CD4-positive, alpha-beta T cell treated with Interleukin-12 subunit alpha and Interleukin-12 subunit beta, for 1 hour (primary cell): Measurements from ENCODE around the gene RPS8.
A peak's percentile ranks its signal among the peaks of the same experiment; 100 is the strongest.
"Not testable (repeated sequence)": the region's sequence is repeated elsewhere in the genome, so short reads cannot be mapped to it uniquely, and the experiment has no call there.

Experiments
- DNase-seq: peaks from one replicate; pipeline ENCODE4 v3.0.0-alpha.2; 2020

RPS8 gene

DNA sequence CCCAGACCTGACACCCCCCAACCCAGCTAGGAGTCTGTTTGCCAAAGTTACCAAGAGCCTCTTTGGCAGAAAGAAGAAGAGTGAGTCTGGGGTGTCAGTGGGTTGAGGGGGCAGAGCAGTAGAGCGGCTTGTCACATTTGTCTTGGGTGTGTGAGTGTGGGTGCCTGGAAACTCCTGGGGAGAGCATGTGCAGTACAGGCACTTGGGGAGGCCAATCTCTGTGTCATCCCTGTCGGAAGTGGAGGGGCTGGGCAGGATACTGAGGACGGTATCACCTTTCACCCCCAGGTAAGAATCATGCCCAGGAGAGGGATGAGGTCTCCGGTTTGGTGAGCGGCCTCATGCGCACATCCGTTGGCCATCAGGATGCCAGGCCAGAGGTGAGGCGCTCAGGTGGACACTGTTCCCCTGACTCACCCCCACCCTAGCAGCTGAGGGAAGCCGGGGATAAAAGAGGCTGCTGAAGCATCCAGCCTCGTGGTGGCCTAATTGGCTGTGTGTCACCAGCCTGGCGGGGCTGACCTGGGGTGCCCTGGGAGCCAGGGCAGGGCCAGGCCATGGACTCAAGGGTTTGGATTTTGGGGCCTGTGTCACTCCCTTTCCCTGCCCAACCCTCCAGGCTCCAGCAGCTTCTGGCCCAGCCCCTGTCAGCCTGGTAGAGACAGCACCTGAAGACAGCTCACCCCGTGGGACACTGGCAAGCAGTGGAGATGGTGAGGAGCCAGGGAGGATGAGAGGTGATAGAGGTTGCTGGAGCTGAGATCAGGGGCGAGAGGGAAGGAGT lies 28.2 kb downstream of the RPS8 start:
- DNase-seq = no peak

DNA sequence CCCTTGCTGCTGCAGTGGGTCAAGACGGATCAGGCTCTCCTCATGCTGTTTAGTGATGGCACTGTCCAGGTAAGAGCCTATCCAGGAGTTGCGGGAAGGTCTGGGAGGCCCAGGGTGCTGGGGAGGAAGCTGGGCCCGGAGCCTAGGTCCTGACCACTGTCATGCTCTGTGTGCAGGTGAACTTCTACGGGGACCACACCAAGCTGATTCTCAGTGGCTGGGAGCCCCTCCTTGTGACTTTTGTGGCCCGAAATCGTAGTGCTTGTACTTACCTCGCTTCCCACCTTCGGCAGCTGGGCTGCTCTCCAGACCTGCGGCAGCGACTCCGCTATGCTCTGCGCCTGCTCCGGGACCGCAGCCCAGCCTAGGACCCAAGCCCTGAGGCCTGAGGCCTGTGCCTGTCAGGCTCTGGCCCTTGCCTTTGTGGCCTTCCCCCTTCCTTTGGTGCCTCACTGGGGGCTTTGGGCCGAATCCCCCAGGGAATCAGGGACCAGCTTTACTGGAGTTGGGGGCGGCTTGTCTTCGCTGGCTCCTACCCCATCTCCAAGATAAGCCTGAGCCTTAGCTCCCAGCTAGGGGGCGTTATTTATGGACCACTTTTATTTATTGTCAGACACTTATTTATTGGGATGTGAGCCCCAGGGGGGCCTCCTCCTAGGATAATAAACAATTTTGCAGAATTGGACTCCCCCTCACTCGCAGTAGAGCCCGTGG lies 30.1 kb downstream of the RPS8 start:
- peak; percentile 35 for DNase-seq

DNA sequence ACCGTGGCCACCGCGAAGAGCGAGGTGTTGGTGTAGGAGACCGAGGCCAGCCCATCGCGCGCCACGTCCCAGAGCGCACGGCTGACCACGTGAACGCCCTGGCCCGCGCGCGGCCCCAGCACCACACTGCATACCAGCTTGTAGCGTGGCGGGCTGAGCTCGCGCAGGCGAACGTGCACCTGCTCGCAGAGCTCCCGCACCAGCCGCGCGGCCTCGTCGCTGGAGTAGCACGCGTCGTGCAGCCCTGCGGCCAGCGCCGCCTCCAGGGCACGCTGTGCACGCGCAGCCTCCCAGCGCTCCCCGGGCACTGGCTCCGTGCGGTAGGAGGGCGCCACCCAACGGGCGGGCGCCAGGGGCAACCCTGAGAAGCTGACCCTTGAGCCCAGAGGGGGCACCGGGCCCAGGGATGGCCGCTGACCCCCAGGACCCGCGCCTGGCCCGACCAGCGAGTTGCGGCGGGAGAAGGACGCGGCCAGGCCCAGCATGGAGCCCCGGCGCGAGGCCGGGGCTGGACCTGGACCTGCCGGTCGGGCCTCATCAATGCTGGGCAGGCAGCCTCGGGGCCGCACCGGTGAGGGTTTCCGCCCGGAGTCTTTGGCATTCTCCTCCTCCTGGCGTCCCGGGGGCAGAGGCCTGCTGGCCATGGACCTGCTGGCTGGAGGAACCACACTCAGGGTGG lies 30.8 kb downstream of the RPS8 start:
- DNase-seq = peak; percentile 38

DNA sequence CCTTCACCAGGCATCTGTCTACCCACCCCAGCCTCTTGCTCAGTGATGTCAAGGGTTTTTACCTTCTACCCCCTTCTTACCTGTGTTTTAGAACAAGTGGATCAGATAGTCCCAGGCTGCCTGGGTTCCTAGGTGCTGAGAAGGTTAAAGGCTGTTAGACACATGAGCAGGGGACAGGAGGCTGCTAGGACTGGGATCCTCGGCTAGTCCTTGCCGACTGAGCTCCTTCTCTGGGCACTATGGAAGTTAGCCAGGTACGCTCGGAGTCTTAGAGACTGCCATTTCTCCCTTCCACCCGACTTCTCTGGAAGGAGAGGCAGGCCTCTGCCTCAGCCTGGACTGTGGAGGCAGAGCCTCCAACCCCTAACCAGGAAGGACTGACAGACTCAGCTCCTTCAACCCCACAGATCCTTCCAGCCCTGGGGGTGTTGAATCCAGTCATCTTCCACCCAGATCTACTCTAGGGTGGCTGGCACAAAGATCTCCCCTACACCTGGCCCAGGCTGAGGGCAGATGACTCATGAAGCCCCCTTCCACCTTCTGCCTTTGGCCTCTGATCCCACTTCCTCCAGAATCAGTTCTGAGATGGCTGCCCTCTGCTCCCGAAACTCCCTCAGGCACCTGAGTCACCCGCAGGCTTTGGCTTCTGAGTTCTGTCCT lies 31.5 kb downstream of the RPS8 start, which contains the start of gene DYNLT4:
DYNLT4 (minus strand) TSS at position 648 of the 660 bp plus-strand sequence. CDS start 683 bp downstream, outside the sequence.
- no peak for DNase-seq

DNA sequence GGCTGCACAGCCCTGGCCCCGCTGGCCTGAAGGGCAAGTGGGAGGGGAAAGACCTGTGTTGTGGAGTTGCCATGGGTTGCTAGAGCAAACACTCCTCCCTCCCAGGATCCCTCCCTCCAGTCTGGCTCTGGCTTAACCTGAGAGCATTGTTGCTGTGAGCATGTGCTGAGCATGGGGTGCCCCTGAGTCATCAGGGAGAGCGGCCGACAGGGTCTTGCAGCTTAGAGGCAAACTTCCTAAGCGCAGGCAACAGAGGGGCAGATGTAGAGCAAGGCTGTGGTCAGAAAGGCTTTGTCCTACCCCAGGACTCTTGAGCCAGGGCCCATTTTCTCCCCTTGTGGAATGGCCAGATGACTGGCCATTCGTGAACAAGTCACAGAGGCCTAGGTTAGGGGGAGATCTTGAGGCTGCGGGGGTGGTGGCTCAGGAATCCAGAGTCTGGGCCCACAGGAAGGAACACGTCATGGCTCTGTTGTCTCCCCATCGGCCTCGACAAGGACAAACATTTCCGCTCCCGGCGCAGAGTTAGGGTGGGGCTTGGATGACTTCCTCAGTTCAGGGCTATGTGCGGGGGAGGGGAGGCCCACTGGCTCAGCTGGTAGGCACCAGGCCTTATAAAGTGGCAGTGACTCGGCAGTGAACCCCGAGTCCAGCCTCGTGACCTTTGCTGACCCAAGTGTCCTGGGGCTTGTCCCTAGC lies 32.2 kb downstream of the RPS8 start:
- peak; percentile 95 for DNase-seq

DNA sequence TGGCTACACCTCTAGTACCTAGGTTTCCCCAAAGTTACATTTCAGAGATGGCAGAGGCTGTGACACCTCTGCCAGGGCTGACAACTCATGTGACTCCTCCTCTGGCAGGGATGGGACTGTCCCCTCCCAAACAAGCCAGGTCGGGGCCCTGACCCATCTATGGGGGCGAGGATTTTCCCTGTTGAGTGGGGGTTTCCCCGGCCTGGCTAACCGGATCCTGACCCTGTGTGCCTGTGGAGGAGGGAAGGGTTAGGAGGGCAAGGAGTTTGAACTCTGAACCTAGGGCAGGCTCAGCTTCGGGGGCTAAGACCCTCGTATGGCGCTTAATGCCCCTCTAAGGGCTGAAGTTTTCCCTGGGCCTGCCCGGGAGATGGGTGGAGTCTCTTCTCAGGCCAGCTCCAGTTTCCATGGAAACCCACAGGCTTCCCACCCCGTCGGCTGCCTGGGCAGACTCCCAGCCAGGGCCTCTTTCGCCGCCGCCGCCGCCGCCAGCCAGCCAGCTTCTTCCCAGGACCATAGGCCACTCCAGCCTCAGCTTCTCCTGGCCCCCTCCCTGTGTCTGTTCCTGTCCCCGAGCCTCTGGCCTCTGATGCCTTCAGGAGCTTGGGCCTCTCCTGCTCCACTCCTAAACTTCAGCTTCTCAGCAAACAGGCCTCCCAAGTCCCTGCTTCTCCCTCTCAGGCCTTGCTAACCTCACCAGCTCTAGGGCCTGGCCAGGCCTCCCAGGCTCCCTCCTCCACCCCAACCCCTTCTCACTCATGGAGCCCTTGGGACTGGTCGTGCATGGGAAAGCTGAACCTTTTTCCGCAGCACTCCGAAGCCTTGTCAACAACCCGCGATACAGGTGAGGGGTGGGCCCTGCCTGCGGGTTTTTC lies 33.0 kb downstream of the RPS8 start, which contains the start of gene BTBD19:
BTBD19 (plus strand) TSS at position 461 of the 875 bp plus-strand sequence; CDS start at position 759, 298 bp downstream.
- DNase-seq = peak; percentile 85

DNA sequence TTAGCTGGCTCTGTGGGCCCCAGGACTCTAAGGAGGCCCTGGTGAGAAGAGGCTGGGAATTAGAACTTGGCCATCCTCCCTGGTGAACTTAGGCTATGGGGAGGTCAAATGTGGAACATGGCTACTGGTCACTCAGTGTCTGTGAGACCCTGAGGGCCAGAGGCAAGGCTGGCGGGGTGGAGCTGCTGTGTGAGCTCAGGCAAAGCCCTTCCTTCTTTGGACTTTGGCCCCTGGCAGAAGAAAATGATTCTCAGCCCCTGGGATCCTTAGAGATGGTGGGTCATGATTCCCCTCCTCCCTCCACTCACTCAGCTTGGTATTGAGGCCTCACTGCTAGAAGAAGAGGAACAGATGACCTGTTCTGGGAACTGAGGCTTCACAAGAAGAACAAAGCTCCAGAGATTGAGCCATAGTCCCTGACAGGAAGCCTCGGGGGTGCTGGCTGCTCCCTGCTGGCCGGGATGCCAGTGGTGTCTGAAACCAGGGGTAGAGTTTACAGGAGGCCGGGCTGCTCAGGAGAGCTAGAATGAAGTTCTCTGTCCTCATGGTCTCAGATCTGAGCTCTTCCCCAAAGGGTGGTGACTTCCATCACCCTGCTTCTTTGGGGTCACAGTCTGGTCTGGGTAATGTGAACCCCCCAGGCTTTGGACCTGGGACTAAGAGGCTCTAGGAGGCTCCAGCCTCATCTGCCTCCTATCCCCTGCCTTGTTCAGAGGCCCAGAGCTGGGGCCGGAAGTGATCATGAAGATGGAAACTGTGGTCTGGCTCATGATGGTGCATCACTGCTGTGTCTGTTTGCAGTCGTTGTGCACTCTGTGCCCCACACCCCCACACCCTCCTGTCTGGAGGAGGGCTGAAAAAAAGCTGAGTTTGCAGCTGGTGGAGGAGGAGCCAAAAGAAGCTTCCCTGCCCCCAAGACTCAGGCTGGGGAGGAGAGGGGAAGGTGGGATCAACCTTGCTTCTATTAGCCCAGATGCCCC lies 33.9 kb downstream of the RPS8 start:
- peak; percentile 92 for DNase-seq

DNA sequence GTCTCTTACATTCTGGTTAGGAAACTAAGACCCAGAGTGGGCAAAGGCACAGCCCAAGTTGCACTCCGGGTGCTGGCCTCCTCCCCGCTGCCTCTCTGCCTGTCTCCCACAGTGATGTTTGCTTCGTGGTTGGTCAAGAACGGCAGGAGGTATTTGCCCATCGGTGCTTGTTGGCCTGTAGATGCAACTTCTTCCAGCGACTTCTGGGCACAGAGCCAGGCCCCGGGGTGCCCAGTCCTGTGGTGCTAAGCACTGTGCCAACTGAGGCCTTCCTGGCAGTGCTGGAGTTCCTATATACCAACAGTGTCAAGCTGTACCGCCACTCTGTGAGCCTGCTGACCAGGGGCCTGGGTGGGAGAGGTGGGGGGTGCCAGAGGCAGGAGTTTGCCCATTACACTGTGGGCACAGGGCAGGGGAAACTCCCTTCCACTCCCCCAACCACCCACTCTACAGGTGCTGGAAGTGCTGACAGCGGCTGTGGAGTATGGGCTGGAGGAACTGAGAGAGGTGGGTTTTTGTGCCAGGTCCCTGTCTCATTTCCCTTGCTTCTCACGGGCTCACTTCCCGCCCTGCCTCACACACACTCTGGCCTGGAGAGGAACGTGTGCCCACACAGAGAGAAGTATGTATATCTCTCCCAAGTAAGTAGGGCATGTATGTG lies 34.9 kb downstream of the RPS8 start:
- DNase-seq = peak; percentile 59

DNA sequence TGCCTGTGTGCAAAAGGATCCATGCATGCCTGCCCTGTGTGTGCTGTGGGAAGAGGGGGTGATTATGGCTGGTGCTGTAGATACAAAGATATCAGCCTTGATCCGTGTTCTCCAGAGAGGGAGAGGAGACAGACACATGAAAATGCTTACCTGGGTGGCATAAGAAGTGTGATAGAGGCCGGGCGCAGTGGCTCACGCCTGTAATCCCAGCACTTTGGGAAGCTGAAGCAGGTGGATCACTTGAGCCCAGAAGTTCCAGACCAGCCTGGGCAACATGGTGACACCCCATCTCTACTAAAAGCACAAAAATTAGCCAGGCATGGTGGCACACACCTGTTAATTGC lies 35.4 kb downstream of the RPS8 start:
- DNase-seq = not testable (repeated sequence)

DNA sequence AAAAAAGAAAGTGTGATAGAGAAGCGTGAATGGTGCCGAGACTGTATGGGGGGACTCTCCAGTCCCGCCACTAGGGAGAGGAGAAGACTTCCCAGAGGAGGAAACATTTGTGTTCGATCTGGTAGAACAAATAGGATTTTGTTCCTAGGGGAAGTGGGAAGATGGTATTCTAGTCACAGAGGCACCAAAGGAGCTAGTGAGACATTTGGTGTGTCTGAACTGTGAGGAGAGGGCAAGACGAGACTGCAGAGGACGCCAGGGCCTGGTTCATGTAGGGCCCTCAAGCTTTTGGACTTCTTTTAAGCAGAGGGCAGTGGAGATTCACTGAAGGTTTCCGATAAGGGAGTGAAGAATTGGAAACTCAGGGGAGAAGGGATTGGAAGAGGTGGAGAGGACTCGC lies 35.9 kb downstream of the RPS8 start:
- no peak for DNase-seq

DNA sequence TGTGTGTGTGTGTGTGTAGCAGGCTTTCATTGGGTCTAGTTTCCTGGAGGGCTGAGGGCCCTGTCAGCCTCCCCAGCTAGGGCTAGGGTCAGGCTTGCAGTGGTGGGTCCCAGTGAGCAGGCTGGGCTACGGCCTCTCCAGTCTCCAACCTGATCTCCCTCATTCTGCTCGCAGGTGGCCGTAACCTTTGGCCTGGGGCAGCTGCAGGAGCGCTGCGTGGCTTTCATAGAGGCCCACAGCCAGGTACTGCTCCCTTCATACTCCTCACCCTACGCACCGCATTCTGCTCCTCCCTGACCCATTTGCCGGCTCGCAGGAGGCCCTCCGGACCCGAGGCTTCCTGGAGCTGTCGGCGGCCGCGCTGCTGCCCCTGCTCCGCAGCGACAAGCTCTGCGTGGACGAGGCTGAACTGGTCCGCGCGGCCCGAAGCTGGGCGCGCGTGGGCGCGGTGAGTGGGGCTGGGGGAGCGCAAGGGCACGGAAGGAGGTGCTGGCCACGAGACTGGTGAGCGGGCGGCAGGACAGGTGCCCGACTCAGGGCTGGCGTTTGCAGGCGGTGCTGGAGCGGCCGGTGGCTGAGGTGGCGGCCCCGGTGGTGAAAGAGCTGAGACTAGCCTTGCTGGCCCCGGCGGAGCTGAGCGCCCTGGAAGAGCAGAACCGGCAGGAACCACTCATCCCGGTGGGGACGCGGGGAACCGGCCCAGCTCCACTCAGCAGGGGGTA lies 37.6 kb downstream of the RPS8 start:
- DNase-seq = no peak

DNA sequence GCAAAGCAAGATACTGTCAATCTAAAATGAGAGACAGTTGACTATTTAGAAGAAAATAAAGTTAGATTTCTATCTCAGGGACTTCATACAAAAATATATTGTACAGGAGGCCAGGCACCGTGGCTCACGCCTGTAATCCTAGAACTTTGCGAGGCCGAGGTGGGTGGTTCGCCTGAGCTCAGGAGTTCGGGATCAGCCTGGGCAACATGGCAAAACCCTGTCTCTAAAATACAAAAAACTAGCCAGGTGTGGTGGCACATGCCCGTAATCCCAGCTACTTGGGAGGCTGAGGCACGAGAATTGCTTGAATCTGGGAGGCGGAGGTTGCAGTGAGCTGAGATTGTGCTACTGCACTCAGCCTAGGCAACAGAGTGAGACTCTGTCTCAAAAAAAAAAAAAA lies 40.6 kb downstream of the RPS8 start:
- DNase-seq = not testable (repeated sequence)

DNA sequence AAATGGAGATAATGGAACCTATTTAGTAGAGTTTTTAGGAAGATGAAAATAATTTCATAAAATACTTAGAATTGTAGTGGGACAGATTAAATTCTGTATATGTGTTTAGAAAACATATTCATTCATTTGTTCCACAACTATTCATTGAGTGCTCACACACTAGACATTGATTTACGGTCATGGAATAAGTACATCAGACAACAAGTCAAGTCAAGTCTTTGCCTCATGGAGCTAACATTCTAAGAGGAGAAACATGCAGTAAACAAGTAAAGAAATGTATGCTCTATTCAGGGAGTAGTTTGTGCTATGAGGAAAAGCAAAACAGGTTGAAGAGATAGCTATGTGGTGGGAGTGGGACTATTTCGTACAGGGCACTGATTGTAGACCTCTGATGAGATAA lies 42.0 kb downstream of the RPS8 start:
- DNase-seq = no peak

DNA sequence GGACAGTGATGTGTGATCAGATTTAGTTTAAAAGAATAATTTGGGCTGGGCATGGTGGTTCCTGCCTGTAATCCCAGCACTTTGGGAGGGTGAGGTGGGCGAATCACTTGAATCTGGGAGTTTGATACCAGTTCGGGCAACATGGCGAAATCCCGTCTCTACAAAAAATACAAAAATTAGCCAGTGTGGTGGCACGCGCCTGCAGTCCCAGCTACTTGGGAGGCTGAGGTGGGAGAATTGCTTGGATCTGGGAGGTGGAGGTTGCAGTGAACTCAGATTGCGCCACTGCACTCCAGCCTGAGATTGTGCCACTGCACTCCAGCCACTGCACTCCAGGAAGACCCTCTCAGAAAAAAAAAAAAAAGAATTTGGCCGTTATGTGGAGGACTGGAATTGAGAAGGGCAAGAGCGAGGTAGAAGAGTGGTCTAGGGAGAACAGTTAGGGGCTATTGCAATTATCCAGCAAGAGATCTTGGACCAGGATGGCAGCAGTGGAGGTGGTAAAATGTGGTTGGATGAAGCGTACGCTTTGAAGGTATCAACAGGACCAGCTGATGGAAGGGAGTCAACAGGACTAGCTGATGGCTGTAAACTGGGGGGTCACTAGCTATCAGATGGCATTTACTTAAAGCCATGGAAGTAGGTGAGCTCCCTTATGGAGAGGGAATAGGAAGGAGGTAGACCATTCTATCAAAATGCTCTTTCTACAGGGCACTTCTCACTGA lies 42.6 kb downstream of the RPS8 start:
- no peak for DNase-seq

DNA sequence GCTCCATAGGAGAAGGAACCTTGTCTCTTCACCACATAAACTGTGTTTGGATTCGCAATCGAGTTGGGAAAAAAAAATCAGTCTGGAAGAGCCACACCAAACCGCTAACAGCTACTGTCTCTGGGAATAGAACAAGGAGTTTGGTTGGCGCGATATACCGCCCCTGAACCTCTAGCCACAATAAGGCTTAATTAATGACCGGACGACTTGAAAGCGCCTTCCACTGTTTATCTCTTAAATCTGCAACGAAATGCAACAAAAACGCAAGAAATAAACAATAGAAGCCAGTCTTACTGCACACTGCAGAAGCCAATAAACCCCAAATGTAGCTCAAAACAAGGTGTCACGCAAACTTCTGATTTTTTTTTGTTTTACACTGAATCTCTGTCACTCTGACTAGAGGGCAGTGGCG lies 43.9 kb downstream of the RPS8 start:
- no peak for DNase-seq

DNA sequence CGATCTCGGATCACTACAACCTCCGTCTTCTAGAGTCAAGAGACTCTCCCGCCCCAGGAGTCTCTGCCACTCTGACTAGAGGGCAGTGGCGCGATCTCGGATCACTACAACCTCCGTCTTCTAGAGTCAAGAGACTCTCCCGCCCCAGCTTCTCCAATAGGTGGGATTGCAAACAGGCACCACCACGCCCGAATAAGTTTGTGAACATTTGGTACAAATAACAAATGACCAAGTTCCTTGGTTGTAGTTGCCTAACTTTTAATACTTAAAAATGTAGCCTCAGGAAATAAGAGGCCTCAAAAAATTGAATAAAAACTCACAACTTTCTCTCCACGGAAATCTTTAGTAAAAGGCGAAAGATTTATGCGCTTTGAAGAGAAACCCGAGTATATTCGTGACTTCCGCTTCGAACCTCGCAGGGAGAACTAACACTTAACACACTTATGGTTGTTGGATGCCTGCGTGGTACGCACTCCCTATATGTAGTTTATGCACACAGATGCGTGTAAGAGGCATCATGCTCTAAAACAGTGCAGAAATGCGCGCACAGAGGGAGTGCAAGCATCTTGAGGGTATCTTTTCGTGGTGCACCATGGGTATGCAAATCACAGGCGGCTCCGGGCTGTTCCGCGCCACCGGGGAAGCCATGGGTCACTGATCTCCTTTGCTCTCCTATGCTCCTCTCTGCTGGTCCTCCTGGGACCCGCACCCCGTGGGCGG lies 44.4 kb downstream of the RPS8 start:
- peak; percentile 87 for DNase-seq
